DOHH2 (cell line): Measurements from ENCODE around the gene WDR91.

Source experiments
- EZH2phosphoT487 ChIP-seq: fragments of 200-600 bp; sonication (generic); IDR thresholded peaks from 2 replicates; pipeline ENCODE4 v1.6.1; 2017; ENCODE audit warnings: borderline replicate concordance, mild to moderate bottlenecking, antibody characterized with exemption, low read length, moderate library complexity, mixed read lengths
- TF ChIP-seq, protein P1 (sequence below): fragments of 200-600 bp; sonication (generic); IDR thresholded peaks from one replicate; pipeline ENCODE4 v1.5.1; 2014; ENCODE audit warnings: antibody characterized with exemption, mild to moderate bottlenecking, low read depth, low read length; ENCODE audit not compliant: poor library complexity, severe bottlenecking

GRCh38 chr7:135159359-135160085, 51.8 kb downstream of the WDR91 start:
- TF ChIP-seq, protein P1, sequence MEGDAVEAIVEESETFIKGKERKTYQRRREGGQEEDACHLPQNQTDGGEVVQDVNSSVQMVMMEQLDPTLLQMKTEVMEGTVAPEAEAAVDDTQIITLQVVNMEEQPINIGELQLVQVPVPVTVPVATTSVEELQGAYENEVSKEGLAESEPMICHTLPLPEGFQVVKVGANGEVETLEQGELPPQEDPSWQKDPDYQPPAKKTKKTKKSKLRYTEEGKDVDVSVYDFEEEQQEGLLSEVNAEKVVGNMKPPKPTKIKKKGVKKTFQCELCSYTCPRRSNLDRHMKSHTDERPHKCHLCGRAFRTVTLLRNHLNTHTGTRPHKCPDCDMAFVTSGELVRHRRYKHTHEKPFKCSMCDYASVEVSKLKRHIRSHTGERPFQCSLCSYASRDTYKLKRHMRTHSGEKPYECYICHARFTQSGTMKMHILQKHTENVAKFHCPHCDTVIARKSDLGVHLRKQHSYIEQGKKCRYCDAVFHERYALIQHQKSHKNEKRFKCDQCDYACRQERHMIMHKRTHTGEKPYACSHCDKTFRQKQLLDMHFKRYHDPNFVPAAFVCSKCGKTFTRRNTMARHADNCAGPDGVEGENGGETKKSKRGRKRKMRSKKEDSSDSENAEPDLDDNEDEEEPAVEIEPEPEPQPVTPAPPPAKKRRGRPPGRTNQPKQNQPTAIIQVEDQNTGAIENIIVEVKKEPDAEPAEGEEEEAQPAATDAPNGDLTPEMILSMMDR: no peak
- no peak for TF ChIP-seq EZH2phosphoT487
